Hematopoietic multipotent progenitor cell treated with erythropoietin and hydrocortisone succinate and interleukin-3 and kit ligand, for 17 days (in vitro differentiated cells): ENCODE data around the gene ANO8.

Experiments
- DNase-seq: peaks from one replicate; pipeline ENCODE4 v3.0.0-alpha.2; 2015; ENCODE audit warnings: low spot score

ANO8 gene

DNA sequence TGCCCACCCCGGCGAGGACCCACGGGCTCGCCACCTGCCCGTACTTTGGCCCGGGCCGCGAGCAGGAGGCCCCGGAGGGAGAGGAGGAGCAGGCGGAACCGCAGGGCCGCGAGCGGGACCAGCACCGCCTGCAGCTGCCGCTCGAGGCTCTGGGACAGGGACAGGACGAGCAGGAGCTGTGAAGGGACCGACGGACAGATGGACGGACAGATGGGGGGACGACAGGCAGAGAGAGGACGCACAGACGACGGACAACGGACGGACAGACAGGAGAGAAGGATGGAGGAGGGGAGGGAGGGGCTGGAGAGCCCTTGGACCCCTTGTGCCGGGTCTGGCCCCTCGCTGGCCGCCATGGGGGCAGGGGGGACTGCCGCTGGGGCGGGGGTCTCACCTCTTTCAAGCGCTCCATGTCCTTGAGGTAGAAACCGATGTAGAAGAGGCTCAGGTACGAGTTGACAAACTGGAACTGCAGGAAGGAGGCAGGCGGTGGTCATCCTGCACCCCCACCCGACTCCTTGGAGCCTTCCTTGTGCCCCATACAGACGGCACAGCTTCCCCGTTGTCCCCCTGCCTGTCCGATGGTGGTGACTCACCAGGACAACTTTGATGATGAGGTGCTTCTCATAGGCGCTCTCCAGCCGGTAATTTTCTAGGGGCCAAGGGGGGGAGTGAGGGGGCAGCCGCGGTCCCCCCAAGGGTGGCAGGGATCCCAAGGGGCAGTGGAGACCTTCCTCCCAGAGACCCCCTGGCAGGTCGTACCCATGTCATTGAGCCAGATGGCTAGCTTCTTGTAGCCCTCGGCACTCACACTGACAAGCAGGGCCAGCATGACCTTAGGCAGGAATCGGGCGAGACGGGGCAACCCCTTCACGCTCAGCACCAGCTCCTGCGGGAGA lies 5.0 kb downstream of the ANO8 start:
- DNase-seq, result no peak

DNA sequence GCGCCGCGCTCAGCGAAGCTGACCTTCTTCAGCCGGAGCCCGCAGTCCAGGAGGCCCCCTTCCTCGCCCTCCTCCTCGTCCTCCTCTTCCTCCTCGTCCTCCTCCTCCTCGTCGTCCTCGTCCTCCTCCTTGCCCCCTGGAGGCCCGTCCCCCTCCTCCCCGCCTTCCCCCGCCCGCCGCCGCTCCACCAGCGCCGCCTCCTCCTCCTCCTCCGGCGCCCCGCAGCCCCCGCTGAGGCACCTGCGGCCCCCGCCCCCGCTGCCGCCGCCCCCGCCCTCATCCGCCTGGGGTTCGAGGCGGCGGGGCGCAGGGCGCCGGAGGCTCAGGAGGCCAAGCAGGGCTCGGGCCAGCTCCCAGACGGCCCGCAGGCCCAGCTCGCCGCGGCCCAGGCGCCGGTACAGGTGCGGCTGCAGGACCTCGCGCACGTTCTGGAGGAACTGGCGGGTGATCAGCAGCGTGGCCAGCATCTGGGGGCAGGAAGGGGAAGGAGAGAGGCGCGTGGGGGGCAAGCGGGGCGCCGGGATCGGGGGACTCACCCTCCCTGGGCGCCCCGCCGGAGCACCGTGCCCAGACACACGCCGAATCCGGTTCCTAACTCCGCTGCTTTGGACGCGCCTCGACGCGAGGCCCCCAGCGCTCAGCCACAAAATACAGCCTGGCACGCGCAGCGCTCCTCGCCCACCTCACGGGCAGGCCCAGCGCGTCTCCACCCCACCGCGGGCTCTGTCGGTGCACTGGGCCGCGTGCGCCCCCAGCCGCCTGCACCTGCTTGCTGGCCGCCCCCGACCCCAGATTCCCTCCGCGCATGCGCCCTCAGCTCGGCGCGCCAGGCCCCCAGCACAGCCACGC lies 5.9 kb downstream of the ANO8 start:
- no peak for DNase-seq

DNA sequence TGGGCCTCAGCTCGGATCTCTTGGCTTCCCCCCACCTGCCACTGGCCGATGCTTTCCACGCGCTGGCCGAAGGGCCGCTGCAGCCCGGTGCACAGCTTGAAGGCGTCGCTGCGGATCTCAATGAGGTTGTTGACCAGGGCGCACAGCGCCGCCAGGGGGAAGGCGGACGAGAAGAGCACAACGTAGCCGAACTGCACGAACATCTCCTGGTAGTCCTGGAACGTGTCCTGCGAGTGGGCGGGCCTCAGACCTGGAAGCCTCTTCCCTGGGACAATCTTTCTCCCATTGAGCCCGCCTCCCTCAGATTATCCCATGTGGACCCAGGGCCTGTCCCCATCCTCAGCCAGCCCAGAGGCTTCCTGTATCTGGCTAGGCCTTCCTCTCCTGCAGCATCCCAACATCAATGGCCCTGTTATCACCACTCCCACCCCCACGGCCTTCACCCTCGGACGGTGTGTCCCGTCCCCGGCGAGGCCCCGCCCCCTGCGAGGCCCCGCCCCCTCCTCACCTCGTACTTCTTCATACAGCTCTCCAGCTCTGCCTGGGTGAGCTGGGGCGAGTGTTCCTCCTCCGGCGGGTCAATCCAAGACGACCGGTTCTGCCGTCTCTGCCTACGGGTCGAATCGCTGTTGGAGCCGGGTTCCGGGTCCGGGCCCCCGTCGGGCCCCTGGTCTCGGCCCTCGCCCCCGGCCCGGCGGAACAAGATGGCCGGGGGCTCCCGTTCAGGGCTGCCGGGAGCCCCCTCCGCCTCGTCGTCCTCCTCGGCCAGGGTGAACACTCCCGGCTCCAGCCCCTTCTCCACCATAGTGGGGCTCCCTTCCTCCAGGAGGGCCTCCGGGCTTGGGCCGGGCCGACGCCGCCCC lies 6.8 kb downstream of the ANO8 start:
- DNase-seq, result no peak

DNA sequence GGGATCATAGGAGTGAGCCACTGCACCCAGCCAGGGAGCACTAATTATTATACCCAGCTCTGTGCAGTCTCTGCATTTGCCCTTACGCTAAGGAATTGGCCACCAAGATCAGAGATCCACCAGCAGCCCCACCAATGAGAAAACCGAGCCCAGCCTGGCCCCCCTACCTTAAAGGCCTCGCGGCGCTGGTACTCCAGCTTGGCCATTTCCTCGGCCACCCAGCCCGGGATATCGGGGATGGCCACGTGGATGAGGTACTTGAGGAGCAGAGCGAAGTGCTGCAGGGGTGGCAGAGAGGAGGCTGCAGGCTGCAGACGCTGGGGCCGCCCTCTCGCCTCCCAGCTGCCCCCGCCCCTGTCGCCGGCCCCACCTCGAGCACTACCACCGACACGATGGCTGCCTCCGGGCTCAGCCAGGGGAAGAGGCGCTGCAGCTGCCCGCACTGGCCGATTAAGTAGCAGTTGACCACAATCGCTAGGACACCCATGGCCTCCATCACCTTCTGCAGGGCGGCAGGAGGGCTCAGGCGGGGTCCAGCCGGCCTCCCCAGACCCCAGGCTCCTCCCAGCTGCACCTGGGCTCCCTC lies 7.5 kb downstream of the ANO8 start:
- no peak for DNase-seq

DNA sequence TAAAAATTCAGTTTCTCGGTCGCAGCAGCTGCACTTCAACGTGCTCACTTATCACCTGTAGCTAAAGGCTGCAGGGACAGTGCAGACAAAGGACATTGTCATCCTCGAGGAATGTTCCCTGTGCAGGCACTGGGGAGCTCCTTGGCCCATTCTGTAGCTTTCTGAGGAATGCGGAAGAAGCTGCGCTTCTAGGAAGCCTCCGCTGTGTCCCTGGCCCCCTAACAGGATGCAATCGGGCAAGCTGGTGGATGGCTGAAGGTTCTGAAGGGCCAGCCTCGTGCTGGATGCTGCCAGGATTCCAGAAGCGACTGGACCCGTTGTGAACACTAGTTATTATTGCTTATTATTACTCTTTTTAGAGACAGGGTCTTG lies 8.1 kb downstream of the ANO8 start:
- DNase-seq, result no peak

DNA sequence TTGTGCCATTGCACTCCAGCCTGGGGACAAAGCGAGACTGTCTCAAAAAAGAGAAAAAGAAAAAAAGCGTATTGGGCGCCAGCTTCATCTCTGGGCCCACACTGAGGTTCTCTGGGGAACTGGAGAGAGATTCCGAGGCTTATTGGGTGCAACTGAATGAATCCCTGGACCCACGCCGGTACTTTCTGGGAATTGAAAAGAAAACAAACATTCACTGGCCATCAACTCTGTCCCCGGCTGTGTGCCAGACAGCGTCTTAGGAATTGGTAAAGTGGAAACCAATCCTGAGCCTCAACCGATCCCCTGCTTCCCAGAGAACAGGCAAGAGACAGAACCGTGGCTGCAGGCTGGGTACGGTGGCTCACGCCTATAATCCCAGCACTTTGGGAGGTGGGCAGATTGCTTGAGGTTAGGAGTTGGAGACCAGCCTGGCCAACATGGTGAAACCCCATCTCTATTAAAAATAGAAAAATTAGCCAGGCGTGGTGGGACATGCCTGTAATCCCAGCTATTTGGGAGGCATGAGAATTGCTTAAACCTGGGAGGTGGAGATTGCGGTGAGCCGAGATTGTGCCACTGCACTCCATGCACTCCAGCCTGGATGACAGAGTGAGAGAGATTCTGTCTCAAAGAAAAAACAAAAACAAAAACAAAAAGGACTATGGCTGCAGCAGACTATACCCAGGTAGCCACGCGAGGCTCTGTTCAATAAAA lies 8.6 kb downstream of the ANO8 start:
- no peak for DNase-seq

DNA sequence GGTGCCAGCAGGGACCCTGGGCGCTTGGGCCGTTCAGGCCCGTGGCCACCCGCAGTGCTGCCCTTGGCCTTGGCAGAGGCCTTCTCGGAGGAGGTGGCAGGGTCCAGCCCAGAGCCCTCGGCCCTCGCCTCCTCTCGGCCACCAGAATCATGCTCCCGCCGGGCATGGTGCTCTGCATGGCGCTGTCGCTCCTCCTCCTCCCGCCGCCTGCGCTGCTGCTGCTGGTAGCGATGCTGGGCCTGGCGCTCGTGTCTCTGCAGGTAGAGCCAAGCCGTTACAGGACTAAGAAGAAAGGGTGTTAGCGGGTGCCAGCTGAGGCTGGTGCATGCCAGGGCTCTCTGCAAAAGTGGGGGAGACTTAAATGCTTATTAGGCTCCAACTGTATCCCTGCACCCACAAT lies 9.5 kb downstream of the ANO8 start:
- DNase-seq, result no peak

DNA sequence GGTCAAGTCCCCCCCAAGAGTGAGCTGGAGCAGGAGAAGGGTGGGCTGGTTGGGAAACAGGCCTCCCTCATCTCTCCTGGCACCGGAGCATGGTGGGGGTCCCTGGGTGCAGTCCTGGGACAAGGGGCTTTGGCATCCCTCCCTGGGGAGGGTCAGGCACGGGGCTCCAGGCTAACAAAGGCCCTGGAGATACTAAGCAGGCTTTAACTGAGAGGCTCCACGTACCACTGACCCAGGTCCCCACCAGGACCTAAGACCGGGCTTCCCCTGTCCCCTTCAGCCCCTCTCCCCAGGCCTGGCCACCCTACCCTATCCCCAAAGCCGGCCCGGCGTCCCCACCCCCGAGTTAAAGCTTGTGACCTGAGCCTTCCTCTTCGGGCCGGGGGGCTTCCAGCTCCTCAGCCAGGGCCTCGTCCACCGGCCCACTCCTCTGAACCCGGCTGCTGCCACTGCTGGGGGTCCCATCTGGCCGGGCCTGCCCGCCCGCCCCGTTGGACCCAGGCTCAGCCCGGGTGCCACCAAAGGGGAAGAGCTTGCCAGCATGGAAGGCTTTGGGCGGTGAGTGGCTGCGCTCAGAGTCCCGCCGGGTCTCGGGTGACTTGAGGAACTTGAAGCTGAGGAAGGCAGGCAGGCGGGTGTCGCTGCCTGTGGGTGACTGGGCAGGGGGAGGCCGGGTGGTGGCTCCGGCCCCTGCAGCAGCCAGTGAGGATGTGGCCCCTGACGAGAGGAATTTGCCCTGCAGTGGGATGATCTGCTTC lies 10.1 kb downstream of the ANO8 start:
- DNase-seq, result no peak

DNA sequence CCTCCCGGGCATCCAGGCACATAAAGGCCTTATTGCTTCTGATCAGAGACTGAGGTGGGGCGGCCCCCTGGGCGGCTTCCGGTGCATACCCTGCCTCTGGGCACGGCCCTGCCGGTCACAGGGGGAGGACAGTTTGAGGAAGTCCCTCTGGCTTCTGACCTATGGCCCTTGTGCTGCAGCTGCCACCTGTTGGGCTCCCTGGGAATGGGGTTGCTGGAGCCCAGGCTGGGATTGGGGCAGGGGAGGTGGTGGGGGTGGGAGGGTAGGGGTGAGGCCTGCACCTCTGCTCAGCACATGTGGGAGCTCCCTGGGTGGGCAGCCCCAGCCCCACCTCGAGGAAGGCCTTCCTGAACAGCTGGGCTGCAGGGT lies 10.7 kb downstream of the ANO8 start:
- DNase-seq, result no peak

DNA sequence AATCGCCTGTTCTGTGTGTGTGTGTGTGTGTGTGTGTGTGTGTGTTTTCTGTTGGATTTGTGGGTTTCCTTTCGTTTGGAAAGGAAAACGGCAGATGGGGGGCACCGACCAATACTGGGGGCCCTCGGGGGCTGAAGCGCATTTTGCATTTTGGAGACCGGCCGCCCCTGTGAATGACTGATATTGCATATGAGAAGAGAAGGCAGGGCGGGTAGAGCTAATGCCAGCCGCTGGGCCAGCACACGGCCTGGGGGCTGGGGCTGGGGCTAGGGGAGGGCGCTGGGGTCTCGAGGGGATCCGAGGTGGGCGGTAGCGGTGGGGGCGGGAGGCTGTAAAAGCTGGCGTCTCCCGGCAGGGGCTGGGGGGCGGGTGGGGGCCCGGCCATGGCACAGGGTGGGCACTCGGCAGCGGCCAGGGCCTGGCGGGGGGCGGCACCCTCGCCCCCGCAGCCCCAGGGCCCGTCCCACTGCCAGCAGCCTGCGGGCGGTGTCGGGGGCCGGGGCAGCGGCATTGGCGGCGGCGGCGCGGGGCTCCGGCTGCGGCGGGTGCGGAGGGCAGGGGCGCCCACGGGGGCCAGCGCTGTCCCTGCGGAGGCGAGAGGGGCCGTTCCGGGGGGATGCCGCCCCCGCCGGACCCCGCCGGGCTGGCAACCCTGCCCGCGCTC lies 11.2 kb downstream of the ANO8 start:
- no peak for DNase-seq

DNA sequence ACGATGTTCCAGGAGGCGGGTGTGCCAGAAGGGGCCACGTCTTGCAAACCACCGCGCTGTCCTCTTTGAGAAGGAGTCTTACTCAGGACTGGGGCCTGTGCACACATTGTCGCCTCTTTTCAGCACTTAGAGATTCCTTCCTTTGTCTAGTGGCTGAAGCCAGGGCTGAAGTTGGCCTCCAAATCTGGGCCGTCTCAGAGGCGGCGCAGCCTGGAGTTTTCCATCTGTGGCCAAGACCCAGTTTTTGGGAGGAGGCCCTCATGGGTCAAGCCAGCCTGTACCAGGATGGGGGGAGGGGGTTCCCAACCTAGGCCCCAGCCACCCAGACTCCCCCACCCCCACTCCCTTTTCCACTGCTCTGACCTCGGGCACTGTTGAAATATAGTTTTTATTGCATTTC lies 11.8 kb downstream of the ANO8 start:
- DNase-seq, result no peak

DNA sequence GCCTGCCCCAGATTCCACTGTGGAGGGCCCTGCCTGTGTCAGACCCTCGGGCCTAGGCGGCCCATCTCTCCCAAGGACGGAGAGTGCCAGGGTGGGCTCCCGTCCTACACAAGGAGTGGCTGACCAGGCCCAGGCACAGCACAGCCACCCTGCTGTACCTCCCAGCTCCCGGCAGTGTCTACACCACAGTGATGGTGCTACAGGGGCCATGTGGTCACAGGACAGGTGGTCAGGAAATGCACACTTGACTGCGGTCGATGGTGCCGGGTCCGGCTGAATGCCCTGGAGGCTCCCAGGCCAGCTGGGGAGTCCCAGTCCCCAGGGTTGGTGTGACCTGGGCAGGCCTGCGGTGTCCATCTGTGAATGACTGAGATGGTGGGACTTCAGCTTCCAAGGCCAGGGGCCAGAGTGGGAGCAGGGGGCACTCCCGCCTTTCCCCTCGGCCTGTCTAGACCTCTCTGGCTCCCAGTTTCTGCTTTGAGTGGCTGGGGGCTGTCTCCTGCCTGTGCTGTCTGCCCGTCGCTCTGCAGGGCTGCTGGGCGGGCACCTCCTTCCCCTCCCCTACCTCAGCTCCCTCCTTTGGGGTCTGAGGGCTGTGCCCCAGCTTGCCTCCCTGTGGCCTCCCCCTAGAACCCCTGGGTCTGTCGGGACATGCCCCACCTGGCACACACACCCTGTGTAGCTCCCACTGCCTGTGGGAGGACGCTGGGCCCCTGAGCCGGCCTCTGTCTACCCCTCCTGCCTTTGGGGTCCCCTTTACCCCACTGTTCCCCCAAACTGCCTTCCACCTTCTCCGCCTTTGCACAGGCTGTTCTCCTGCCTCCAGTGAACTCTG lies 12.8 kb downstream of the ANO8 start:
- no peak for DNase-seq

DNA sequence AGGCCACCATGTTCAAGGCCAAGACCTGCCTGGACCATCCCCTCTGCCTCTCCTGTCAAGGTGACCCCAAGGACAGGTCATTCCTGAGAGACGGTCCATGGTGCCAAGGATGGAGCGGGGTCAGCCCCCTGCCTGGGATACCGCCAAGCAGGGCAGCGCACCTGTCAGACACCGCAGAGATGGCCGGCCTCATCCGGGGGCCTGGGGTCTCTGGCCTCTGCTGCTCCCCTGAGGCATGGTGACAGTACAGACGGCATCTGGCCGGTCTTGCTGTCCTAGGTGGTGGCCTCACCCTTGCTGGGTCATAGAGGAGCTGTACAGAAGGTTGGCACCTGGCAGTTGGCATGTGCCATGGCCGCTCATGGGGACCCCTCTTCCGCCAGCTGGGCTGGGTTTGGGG lies 14.2 kb downstream of the ANO8 start:
- DNase-seq, result no peak

DNA sequence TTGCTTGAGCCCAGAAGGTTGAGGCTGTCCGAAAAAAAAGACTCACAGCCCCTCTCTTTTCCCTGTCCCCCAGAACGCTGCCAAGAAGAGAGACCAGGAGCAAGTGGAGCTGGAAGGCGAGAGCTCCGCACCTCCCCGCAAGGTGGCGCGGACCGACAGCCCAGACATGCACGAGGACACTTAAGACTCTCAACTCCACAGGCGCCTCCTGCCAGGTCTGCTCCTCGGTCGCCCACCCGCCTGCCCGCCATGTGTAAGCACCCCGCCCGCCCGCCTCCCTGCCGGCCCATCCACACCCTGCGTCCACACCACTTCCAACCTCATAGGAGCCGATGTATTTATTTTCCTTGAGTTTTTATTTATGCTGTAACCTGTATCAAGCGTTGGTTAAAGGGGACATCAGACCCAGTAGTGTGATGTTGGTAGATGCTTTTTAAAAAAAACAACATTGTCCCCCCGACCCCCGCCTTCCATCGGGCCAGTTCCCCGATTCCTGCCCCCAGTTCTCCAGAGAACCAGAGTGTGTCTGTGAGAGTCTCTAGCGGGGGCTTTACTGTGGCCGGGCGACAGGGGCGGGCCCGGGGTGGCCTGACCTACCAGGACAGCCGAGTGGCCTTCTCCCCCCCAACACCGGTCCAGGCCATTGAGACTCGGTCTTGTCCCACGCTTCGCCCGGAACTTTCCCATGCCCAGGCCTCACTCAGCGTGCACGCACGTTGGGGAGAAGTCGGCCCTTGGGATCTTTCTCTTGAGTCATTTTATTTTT lies 15.0 kb downstream of the ANO8 start:
- DNase-seq, result no peak

DNA sequence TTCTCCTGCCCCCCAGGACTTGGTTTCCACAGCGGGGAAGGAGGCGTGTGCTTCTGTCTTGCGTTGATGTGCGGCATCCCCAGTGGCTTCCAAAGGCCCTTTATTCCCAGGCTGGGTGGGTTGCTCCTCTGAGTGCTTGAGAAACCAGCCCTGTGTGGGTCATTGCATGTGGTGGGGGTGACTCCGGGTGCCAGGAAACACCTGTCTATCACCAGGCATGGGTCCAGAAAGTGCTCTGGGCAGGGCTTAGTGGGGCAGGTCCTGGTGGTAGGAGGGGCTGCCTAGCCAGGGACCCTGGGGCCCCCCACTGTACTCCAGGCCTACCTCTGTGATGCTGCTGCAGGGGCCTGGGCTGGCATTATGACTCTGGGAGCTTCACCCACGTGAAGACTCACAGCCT lies 15.7 kb downstream of the ANO8 start:
- DNase-seq, result no peak

DNA sequence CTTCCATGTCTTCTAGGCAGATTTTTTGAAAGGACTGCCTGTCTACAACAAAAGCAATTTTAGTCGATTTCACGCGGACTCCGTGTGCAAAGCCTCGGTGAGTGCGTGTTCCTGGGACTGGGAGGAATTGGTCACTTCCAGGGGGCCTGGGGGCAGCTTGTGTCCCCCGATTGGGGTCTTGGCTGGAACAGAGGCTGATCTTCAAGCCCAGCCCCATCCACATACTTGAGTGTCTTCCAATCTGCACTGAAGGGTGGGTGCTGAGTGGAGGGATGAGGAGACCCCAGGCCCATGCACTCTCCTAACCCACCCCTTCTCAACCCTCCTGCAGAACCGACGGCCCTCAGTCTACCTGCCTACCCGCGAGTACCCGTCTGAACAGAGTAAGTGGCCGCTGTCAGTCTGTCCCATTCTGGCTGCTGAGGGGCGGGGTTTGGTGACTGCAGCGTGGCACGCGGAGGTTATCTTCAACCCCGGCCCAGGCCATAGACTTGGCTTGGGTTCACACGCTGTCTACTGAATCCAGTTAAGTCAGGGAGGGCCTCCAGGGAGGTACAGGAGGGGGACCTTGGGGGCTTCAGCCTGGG lies 20.6 kb downstream of the ANO8 start:
- peak; percentile 51 for DNase-seq

DNA sequence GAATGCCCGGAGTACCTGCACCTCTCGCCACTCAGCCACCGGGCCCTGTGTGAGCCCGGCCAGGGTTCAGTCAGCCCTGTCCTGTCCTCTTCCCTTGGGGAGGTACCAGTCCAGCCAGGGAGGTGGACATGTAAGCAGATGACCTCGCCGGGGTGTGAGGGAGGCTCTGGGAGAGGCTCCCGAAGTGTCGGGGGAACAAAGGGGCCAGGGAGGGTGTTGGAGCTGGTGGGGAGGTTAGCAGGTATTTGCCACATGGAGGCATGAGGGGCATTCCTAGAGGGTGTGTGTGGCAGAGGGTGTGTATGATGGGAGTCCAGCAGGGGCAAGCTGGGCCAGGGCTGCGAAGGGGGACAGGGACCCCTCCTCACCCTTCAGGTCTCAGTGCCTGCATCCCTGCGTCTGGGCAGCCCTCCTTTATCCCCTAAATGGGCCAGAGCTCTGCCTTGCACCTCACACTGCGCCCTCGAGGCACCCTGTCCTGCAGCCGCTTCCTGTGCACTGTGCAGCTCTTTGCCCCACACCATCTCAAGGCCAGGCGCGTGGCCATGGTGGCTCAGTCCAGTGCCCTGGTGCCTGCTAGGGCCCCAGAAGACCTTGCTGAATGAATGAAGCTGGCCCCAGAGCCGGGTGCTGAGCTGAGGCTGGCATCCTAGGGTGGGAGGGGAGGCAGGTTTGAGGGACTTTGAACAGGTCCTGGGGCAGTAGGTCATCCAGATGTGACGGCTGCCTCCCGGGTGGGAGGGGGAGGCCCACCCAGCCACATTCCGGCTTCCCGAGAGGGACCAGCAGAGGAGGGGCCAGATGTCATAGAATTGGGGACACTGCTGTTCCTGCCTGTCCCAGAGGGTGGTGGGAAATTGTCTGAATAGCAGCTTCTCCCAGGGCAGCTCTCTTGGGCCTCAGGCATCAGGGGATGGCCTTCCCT lies 22.2 kb downstream of the ANO8 start:
- no peak for DNase-seq
